ENCODE measurements around the gene NXPH2.

NXPH2 gene

DNA sequence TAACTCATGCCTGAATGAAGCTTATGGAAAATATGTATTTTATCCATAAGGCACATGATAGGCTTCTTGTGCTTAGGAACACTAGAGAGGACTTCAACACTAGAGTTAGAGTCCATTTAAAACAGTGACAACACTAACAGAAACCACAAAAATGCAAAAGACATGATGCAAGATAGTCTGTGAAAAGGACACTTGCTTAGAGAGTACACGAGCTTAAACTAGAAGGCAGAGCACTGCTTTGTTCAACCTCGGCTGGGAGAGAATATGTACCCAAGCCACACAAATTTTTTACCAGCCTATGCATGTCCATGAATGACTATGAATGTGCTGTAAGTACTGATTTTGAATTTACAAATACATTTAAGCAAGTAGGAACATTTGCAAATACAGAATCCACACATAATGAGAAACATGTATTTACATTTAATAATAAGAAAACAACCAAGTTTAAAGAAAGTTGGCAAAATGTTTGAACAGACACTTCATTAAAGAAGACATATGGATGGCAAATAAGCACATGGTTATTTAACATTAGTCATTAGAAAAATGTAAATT lies 148.0 kb downstream of the NXPH2 start:
- DNase-seq = no peak

DNA sequence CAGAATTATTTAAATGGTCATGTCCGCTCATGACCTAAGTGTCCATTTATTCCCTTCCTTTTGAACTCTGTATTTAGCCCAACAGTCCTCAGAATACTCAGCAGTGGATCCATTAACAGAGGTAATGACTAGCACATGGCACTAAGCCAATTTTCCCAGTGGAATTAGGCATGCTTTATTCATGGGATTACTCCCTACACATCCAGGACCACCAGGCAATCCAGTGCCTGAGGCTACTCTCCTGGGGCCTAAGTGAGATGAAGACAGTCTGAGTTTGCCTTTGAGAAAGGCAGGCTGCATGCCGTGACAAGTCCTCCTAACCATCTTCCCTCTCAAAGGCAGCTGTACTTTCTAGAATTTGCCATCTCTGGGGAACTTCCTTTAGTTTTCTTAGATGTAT lies 150.0 kb downstream of the NXPH2 start:
- DNase-seq = peak; percentile 75

DNA sequence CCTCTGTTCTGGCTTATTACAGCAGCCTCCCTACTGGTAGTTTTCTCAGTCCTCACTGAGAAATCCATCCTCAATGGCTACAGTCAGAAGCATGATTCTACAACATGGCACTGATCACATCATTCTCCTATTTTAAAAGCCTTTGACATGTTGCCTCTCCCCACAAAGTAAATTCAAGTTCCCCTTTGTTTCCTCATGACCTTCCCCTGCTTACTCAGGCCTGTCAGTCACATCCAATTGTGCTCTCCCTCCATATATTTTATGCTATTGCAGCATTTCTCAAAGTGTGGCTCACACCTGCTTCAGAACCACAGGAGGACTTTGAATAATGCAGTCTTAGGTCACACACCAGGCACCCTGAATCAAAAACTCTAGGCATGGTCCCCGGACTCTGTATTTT lies 154.0 kb downstream of the NXPH2 start:
- no peak for DNase-seq

DNA sequence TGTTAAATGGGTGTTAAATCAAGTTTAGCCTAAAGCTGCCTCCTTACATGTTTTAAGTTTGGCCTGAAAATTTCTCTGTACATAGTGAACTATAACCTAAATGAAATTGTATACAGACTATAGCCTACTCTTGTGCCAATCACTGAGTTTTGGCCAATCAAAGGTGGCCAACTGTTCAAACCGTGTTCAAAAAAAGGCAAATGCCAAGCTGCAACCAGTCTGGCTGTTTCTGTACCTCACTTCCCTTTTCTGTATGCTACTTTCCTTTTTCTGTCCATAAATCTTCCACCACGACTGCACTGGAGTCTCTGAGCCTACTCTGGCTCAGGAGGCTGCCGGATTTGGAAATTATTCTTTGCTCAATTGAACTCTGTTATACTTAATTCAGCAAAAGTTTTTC lies 157.6 kb downstream of the NXPH2 start:
- DNase-seq = no peak

DNA sequence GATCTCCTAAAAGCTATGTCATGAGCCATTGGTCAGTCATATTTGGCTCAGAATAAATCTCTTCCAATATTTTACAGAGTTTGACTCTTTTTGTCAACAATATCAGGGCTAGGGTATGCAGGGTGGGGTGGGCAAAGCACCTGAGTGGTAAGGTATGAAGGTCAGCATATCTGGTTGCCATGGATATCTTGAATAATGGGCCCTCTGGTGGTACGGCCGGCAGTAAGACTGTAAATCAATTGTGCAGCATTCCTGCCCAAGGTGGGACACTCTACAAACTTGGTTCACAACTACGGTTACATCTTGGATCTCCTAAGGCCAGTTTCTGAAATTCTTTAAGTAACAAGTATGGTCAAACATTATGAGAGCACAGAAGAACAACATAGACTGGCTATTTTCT lies 159.1 kb downstream of the NXPH2 start:
- DNase-seq = no peak

DNA sequence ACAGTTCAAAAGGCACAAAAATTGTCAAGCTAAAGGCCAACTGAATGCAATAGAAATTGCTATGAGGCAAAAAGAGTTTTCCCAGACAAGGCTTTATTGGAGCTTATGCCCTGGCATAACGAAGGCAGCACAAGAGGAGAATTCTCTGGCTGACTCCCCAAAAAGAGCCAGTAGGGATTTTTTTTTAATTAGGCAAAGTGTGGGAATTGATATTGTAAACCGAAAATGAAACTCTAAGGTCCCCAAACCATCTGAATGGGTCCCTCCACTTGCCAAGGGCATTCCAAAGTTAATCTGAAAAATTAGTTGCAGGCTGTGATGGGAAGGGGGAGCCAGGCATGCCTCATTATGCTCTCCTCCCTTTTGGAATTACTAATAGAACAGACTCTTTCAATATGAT lies 159.8 kb downstream of the NXPH2 start:
- DNase-seq = no peak

Measured in eye (tissue), 1 donor.